GM12878 (cell line): ENCODE results near the gene TSHZ2. TPM values are rescaled to one million over a fixed set of nuclear protein-coding genes. Genes with fewer than 3 reads are reported as not detected.

Source experiments
- ATAC-seq: fragments of 200-7000 bp; cut with Tn5 transposase; 3 replicates; pipeline ENCODE4 v1.9.1; 2020; ENCODE audit warnings: mild to moderate bottlenecking, moderate library complexity
- BruUV-seq: library from RNA; stranded (reverse); fragments of 400-500 nt; replicated peaks from 2 replicates; lab custom pipeline; 2021; lab: Mats Ljungman, UMichigan
- CTCF ChIA-PET: fragments of 300-600 bp; sonication (Branson Sonifier 250); formaldehyde crosslinking; extraction: SDS; loops from one replicate; lab custom pipeline; 2021; ENCODE audit warnings: inconsistent platforms; lab: Yijun Ruan, JAX
- POLR2A ChIA-PET: fragments of 350-600 bp; formaldehyde crosslinking; extraction: SDS; loops from one replicate; lab custom pipeline; 2021; ENCODE audit warnings: inconsistent platforms; lab: Charles Lee
- RAD21 ChIA-PET: fragments of 300-600 bp; sonication (Branson Sonifier 250); formaldehyde crosslinking; loops from one replicate; lab custom pipeline; 2023; ENCODE audit warnings: antibody characterized with exemption; ENCODE audit not compliant: unreplicated experiment; lab: Charles Lee
- SMC1A ChIA-PET: fragments of 300-600 bp; sonication (Branson Sonifier 250); formaldehyde crosslinking; loops from one replicate; lab custom pipeline; 2023; ENCODE audit not compliant: unreplicated experiment, uncharacterized antibody; lab: Charles Lee
- DNase-seq: peaks from one replicate; pipeline ENCODE4 v3.0.0-alpha.2; 2011; ENCODE audit warnings: low read depth, low spot score
- FAIRE-seq: peaks from 3 replicates; lab custom pipeline; 2011; peaks lifted over from hg19 to GRCh38; lab: Jason Lieb, UNC
- H2AFZ ChIP-seq: 2 replicates; pipeline ENCODE4 v1.6.0; 2011; ENCODE audit warnings: low read depth, low read length, control low read depth; ENCODE audit not compliant: control insufficient read depth
- H3K27ac ChIP-seq: 2 replicates; pipeline ENCODE4 v1.5.1; 2011; ENCODE audit warnings: control low read depth; ENCODE audit not compliant: control insufficient read depth, insufficient read depth
- H3K27me3 ChIP-seq, 2 experiments: replicated peaks in 1 of 2; 2 replicates each; pipeline versions ENCODE4 v1.6.0 to v1.6.1; 2011; ENCODE audit warnings: low read length in 1 of 2; ENCODE audit not compliant: control insufficient read depth in 2 of 2, insufficient read depth in 2 of 2
- H3K36me3 ChIP-seq, 2 experiments: 2 replicates each; pipeline ENCODE4 v1.5.1; 2011; ENCODE audit warnings: low read length in 1 of 2; ENCODE audit not compliant: control insufficient read depth in 2 of 2, insufficient read depth in 2 of 2
- H3K4me1 ChIP-seq: 2 replicates; pipeline ENCODE4 v1.6.1; 2011; ENCODE audit warnings: mild to moderate bottlenecking, low read length, moderate library complexity, mixed read lengths; ENCODE audit not compliant: control insufficient read depth, insufficient read depth
- H3K4me2 ChIP-seq: 2 replicates; pipeline ENCODE4 v1.6.0; 2011; ENCODE audit warnings: control low read depth; ENCODE audit not compliant: control insufficient read depth, insufficient read depth
- H3K4me3 ChIP-seq: fragments of 200-600 bp; sonication (generic); 2 replicates; pipeline ENCODE4 v1.5.1; 2016
- H3K79me2 ChIP-seq: 2 replicates; pipeline ENCODE4 v1.6.0; 2011; ENCODE audit warnings: low read length; ENCODE audit not compliant: control insufficient read depth, insufficient read depth
- H3K9ac ChIP-seq: 2 replicates; pipeline ENCODE4 v1.8.0; 2011; ENCODE audit warnings: low read length, control low read depth, mixed read lengths; ENCODE audit not compliant: control insufficient read depth, insufficient read depth
- H3K9me3 ChIP-seq: replicated peaks from 3 replicates; pipeline ENCODE4 v1.5.1; 2011; ENCODE audit warnings: mild to moderate bottlenecking, low read length; ENCODE audit not compliant: control insufficient read depth, insufficient read depth
- H4K20me1 ChIP-seq: 2 replicates; pipeline ENCODE4 v1.6.0; 2011; ENCODE audit not compliant: control insufficient read depth, insufficient read depth
- ASH2L ChIP-seq: fragments of 300-600, 200-600 bp; sonication (generic); IDR thresholded peaks from 2 replicates; pipeline ENCODE4 v1.6.1; 2017; ENCODE audit warnings: low read depth, mild to moderate bottlenecking, borderline replicate concordance
- CREB1 ChIP-seq: IDR thresholded peaks from 2 replicates; pipeline ENCODE4 v1.6.1; 2012; ENCODE audit warnings: low read depth, mild to moderate bottlenecking, inconsistent platforms
- EED ChIP-seq: sonication (generic); IDR thresholded peaks from 2 replicates; pipeline ENCODE4 v1.6.1; 2016; ENCODE audit warnings: antibody characterized with exemption, low read depth
- JUND ChIP-seq: IDR thresholded peaks from 2 replicates; pipeline ENCODE4 v1.6.1; 2012; ENCODE audit warnings: low read depth, mild to moderate bottlenecking, low read length, improper control_type of control experiment, moderate library complexity
- MYC ChIP-seq: IDR thresholded peaks from 2 replicates; pipeline ENCODE4 v1.6.1; 2011; ENCODE audit warnings: mild to moderate bottlenecking, low read length, moderate library complexity, inconsistent platforms; ENCODE audit not compliant: insufficient read depth, insufficient replicate concordance, insufficient read length, severe bottlenecking
- NBN ChIP-seq: fragments of 450-650 bp; IDR thresholded peaks from 2 replicates; pipeline ENCODE4 v1.6.1; 2016
- NFXL1 ChIP-seq: fragments of 450-650 bp; IDR thresholded peaks from 2 replicates; pipeline ENCODE4 v1.6.1; 2017; ENCODE audit warnings: antibody characterized with exemption, mild to moderate bottlenecking, borderline replicate concordance
- NFYB ChIP-seq: IDR thresholded peaks from 2 replicates; pipeline ENCODE4 v1.6.1; 2011; ENCODE audit warnings: low read depth, mild to moderate bottlenecking, low read length, improper control_type of control experiment, moderate library complexity; ENCODE audit not compliant: insufficient read depth
- PAX8 ChIP-seq: fragments of 450-650 bp; IDR thresholded peaks from 2 replicates; pipeline ENCODE4 v1.6.1; 2017; ENCODE audit warnings: mild to moderate bottlenecking, moderate library complexity
- RAD51 ChIP-seq: fragments of 450-650 bp; IDR thresholded peaks from 2 replicates; pipeline ENCODE4 v1.6.1; 2016; ENCODE audit warnings: moderate library complexity, mild to moderate bottlenecking, inconsistent platforms
- SREBF2 ChIP-seq: IDR thresholded peaks from 2 replicates; pipeline ENCODE4 v1.6.1; 2012; ENCODE audit warnings: mild to moderate bottlenecking, low read length
- YY1 ChIP-seq: IDR thresholded peaks from 2 replicates; pipeline ENCODE4 v1.6.1; 2011; ENCODE audit warnings: low read depth, mild to moderate bottlenecking, low read length
- ZNF217 ChIP-seq: fragments of 450-650 bp; IDR thresholded peaks from 2 replicates; pipeline ENCODE4 v1.6.1; 2017; ENCODE audit warnings: antibody characterized with exemption, mild to moderate bottlenecking
- WGBS: methylation state at CpG from one replicate; pipeline ENCODE4 v1.1.6; 2016; ENCODE audit warnings: low lambda C conversion rate; ENCODE audit not compliant: insufficient replicate concordance, insufficient coverage; ENCODE audit errors: missing lambda C conversion rate; 5-methylcytosine and 5-hydroxymethylcytosine counted together
- in situ Hi-C: fragments of 300-500 bp; cut with MboI; formaldehyde crosslinking; loops from 9 replicates; pipeline ENCODE4 v1.14.3; 2018; ENCODE audit warnings: mixed read lengths
- intact Hi-C: fragments of 100-400 bp; cut with micrococcal nuclease; formaldehyde crosslinking; loops from one replicate; pipeline ENCODE4 v1.14.2; 2022; ENCODE audit not compliant: unreplicated experiment
- polyA plus RNA-seq, 11 experiments: library from polyadenylated mRNA; depleted of rRNA in 4 of 11; unstranded in 6 of 11; stranded (reverse) in 5 of 11; fragments of >200 nt; fragmentation: Nextera tagmentation in 4 of 11; fragmentation: Illumina TruSeq in 1 of 11; extraction: Ambion mirVana in 4 of 11; extraction: Trizol in 1 of 11; gene quantifications; 1 replicate in 1 of 11; 2 replicates in 10 of 11; pipeline versions ENCODE4 v1.2.1 to v1.2.3, GENCODE V29; 2011 to 2016; ENCODE audit warnings: inconsistent platforms in 2 of 11, missing spikeins in 2 of 11, low read depth in 1 of 11
- total RNA-seq, 4 experiments: library from RNA; depleted of rRNA in 3 of 4; stranded (reverse); fragments of >200 nt in 3 of 4; fragmentation: Illumina TruSeq in 1 of 4; extraction: Trizol in 1 of 4; gene quantifications; 2 replicates each; pipeline versions ENCODE4 v1.2.1 to v1.2.3, GENCODE V29; 2013 to 2021
- TF ChIP-seq, protein P1 (sequence below): fragments of 450-650 bp; IDR thresholded peaks from 2 replicates; pipeline ENCODE4 v1.6.1; 2017; ENCODE audit warnings: mild to moderate bottlenecking, moderate library complexity

The TSHZ2 gene
- total and polyA plus RNA-seq, 10 of the 15 experiments (the other 5 are each of a cell fraction or from before 2014, with no cell fraction given) = 0.01 to 0.86 (median 0.13) TPM; not detected in 2

DNA sequence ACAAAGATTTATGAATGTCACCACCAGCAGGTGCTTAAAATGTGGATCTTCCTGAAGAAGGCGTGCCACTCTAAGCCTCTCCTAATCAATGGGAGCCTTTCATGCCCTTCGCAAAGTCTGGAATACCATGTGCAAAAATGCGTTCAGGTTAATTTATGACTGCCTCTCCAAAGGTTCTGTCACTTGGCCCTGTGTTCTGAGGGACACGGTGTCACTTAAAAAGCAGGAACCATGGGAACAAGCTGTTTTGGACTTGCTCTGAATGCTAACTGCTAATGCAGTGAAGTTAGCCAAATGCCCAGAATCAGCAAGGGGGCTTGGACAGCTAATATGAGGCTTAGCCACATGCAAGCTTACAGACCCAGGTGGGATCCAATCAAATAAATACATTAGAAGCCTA is 250.3 kb downstream of the TSHZ2 start:
- TF ChIP-seq RAD51 (no peak), ZNF217 (no peak), MYC (no peak), EED (no peak), NFXL1 (no peak), CREB1 (no peak), SREBF2 (no peak), JUND (no peak), PAX8 (no peak)
- TF ChIP-seq, all 136 proteins: peak for 0
- H3K4me3 ChIP-seq = no peak overlapping the region
- H3K27ac ChIP-seq = no peak overlapping the region
- no peak for ATAC-seq
- no peak overlapping the region for H2AFZ ChIP-seq
- H3K4me2 ChIP-seq = no peak overlapping the region
- H3K9me3 ChIP-seq = no peaks in the 10 kb centered on the region; the same call in 2 of the 3 replicates
- no peaks in the 10 kb centered on the region for H4K20me1 ChIP-seq
- 53% methylated on average over 4 of the region's 4 CpGs for WGBS
- no peak overlapping the region for H3K9ac ChIP-seq
- FAIRE-seq = no peak
- in situ Hi-C loops (no loop called here), intact Hi-C loops (no loop called here)
- ChIA-PET POLR2A (no interaction called here), SMC1A (interaction anchor here (0.9 to 1.2 kb wide), 2 partner anchors 9 to 13 kb away, joined by 3 read pairs; no protein-coding TSS in a partner anchor), CTCF (interaction anchor here (0.7 to 1.1 kb wide), 2 partner anchors 9 to 13 kb away, joined by 3 read pairs; no protein-coding TSS in a partner anchor), RAD21 (no interaction called here)
- H3K27me3 ChIP-seq = no peaks in the 10 kb centered on the region
- H3K79me2 ChIP-seq = no peaks in the 10 kb centered on the region
- H3K4me1 ChIP-seq = peaks cover 9% of the 10 kb centered on the region
- no peak for DNase-seq
- BruUV-seq = no TSS peak
- no peaks in the 10 kb centered on the region for H3K36me3 ChIP-seq

DNA sequence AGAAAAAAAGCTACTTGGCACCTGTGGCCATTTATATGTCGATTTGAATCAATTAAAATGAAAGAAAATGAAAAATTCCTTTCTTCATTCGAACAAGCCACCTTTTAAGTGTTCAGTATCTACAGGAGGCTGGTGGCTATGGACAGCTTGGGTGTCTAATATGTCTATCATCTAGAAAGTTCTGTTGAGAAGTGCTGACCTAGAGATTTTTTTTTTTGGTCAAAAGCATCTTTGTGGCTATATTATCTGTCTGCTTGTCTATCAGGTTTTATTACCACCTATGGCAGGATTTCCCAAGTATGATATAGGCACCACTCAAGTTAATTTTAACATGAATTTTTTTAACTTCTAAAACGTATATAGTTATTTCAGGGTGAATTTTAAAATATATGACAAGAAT is 250.8 kb downstream of the TSHZ2 start:
- ChIA-PET POLR2A (no interaction called here), SMC1A (interaction anchor here (0.9 to 1.0 kb wide), 2 partner anchors 13 to 430 kb away, joined by 3 read pairs; no protein-coding TSS in a partner anchor), CTCF (interaction anchor here (0.7 to 1.1 kb wide), 3 partner anchors 10 to 256 kb away, joined by 3 read pairs; no protein-coding TSS in a partner anchor), RAD21 (no interaction called here)
- intact Hi-C loops (no loop called here), in situ Hi-C loops (no loop called here)
- Histone ChIP-seq H3K27ac (no peak overlapping the region), H3K9me3 (no peaks in the 10 kb centered on the region; the same call in 2 of the 3 replicates), H3K27me3 (no peaks in the 10 kb centered on the region), H3K36me3 (no peaks in the 10 kb centered on the region), H3K4me2 (no peak overlapping the region), H4K20me1 (no peaks in the 10 kb centered on the region), H3K9ac (no peak overlapping the region), H3K79me2 (no peaks in the 10 kb centered on the region), H3K4me1 (peaks cover 9% of the 10 kb centered on the region), H2AFZ (no peak overlapping the region), H3K4me3 (no peak overlapping the region)
- ATAC-seq = no peak
- 19% methylated on average over 3 of the region's 3 CpGs for WGBS
- BruUV-seq = no TSS peak
- DNase-seq = no peak
- no peak for FAIRE-seq
- no peak for TF ChIP-seq YY1
- no peak for TF ChIP-seq NFYB
- TF ChIP-seq, protein P1, sequence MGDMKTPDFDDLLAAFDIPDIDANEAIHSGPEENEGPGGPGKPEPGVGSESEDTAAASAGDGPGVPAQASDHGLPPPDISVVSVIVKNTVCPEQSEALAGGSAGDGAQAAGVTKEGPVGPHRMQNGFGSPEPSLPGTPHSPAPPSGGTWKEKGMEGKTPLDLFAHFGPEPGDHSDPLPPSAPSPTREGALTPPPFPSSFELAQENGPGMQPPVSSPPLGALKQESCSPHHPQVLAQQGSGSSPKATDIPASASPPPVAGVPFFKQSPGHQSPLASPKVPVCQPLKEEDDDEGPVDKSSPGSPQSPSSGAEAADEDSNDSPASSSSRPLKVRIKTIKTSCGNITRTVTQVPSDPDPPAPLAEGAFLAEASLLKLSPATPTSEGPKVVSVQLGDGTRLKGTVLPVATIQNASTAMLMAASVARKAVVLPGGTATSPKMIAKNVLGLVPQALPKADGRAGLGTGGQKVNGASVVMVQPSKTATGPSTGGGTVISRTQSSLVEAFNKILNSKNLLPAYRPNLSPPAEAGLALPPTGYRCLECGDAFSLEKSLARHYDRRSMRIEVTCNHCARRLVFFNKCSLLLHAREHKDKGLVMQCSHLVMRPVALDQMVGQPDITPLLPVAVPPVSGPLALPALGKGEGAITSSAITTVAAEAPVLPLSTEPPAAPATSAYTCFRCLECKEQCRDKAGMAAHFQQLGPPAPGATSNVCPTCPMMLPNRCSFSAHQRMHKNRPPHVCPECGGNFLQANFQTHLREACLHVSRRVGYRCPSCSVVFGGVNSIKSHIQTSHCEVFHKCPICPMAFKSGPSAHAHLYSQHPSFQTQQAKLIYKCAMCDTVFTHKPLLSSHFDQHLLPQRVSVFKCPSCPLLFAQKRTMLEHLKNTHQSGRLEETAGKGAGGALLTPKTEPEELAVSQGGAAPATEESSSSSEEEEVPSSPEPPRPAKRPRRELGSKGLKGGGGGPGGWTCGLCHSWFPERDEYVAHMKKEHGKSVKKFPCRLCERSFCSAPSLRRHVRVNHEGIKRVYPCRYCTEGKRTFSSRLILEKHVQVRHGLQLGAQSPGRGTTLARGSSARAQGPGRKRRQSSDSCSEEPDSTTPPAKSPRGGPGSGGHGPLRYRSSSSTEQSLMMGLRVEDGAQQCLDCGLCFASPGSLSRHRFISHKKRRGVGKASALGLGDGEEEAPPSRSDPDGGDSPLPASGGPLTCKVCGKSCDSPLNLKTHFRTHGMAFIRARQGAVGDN = no peak
- no peak for TF ChIP-seq NBN
- no peak for TF ChIP-seq ASH2L
